ENCODE measurements around the gene TXNDC5.
"Not testable (repeated sequence)": the region's sequence is repeated elsewhere in the genome, so short reads cannot be mapped to it uniquely, and the experiment has no call there.

The TXNDC5 gene

DNA sequence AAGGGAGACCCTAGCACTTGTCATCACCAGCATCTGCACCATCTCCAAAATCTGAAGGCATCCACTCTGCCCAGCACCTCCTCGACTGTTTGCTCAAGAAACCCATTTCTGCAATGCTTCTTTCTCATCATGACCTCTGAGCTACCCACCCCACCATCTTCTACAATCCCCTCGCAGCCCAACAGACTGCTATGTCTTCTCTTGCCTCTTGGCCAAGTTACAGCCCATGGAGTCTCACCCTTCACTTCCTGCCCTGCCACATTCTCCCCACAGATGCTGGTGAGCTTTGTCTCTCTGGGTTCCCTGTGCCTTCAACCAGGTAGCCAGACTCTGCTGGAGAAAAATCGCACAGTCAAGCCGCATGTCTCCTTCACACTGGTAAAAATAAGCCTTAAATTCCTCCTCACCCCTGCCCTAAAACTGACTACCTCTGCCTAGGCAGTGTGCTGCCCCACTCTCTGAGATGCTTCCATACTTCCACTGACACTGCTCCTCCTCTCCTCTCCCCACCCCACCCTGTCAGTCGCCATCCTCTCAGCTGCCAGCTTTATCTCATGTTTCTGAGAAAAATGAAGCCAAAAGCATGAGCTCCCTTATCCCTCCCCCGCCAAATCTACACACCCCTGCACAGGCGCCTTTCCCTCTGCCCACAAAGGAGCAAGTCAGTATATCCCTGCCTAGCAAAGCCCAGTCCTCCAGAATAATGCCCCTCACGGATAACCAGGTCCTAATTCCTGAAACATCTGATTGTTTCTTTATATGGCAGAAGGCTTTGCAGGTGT is 2.3 kb upstream of the TXNDC5 start:
- no peak for DNase-seq

DNA sequence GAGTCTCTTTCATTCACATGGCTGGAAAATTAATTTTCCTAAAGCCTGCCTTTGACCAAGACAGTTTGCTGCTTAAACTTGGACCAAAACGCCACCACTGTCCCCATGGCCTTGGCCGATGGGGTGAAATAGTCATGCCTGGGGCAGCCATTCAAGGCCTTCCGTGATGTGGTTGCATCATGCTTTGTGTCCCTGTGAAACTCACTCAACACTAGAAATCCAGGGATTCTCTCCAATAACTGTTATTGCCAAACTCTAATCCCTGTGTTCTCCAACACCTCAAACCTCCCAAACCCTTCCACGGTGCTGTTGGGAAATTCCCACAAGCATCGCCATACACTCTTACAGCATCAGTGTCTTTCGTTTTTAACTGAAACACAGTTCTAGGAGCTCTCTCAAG is 1.4 kb upstream of the TXNDC5 start:
- DNase-seq = no peak

DNA sequence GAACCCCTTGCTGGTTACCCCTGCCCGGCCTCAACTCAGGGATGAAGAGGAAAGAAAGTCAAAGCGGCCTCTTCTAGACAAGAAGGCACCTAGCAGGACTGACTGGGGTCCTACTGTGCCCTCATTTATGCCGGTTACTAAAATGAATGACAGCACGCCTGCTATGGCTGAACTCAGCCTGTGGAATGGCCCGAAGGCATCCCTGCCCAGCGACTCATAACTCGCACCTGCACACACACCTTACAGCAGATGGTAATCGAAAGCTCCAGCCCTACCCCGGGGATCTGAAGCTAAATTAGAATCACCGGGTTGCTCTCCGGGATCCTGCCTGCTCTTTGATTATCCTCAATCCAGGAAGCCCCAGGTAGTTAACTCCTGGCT is 747 bp upstream of the TXNDC5 start:
- no peak for DNase-seq

DNA sequence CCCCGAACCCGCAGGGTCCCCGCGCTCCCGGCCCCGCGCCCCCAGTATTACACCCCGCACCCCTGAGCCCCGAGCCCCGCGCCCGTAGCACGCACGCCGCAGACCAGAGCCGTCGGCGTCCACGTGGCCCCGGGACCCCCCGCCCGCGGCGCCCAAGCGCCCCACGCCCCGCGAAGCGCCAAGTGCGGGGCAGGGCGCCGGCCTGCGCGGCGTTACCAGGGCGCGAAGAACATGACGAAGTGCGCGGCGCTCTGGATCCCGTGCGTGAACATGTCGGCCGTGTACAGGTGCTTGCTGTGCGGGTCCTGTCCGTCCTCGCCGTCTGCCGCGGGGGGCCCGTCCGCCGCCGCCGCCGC is 312 bp downstream of the TXNDC5 start:
- peak; percentile 42 for DNase-seq

DNA sequence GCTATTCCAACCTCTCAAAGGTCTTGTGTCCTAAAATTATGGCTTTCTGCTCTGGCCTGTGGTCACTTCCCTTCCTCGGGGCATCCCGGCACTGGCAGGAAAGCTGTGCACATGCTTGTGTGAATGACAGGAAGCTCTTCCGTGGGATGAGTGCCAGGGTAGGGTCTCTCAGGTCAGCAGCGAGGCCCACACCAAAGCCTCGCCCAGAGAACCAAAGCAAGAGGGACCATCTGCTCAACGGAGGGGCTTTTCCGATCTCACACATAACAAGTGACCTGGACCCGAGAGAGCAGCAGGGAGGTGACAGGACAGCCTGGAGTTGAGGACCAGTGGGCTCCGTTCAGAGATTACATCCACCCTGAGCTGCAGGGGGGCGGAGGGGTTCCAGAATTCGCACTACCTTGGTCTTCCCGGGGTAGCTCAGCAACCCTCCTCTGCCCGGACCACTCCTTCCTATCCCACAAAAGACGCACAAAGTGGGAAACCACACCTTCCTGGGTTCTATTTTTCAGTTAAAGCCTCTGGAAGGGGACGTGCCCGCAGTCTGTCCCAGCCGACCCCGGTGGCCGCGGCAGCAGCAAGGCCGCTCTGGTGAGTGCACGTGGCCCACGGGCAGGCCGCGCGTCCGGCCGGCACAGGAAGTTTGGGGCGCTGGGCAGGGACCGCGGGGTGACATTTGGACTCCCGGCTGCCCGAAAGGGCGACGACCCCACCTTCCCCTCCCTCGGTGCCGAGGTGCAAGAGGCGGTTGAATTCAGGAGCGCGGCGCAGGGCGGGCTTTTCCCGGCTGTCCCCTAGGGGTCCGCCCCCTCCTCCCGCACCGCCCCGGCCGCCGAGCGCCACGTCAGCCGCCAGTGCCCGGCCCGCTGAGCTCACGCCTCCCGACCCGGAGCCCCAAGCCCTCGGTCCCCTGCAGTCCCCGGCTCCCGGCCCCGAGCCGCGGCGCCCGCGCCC is 988 bp downstream of the TXNDC5 start:
- DNase-seq = peak; percentile 26

DNA sequence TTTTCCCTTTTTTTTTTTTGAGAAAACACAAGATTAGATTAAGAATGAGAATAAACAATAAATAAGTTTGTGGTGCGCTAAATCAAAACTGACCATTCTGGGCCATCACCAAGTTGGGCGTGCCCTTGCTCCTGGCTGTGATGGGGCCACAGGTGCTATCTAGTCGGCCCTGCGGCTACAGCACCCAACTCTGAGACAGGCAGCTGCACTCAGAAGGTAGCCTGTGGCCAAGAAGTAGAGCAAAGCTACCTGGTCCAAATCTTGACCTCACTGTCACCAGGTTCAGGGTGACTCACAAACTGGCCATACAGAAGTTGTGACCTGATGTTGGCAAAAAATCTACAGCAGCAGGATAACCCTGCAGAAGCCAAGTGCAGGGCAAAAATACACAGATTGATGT is 3.4 kb downstream of the TXNDC5 start:
- no peak for DNase-seq

DNA sequence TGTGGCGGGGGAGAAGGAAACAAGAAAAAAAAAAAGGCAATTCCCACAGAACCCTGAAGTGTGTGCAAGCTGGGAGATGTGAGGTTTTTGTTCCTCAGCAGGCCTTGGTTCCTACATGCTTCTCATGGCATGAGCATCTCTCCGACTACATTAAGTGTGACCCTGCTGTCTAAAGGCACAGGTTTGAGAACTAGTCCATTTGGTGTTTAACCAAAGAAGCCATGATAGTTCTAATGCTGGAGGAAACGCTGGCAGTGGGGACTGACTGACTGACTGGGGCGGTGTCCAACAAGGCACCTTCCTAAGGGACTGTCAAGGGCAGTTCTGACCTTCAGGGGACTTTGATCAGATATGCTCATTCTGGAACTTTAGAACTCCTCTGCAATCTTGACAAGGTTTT is 3.8 kb downstream of the TXNDC5 start:
- no peak for DNase-seq

DNA sequence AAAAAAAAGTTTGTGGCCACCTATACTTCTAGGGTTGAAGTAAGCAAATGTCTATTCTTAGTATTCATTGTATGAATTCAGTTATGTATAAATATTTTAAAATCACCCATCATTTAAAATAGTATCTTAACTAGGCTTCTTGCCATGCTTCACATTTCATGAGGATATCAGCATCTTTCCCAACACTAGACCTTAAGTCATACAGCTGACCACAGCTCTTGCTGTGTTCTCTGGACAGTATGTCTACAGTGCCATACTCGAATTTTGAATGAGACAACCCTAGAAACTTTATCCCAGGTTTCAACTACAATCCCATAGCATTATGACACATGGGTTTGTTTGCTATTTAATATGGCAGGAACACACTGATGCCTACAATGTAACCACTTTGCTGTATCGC is 5.2 kb downstream of the TXNDC5 start:
- DNase-seq = no peak

DNA sequence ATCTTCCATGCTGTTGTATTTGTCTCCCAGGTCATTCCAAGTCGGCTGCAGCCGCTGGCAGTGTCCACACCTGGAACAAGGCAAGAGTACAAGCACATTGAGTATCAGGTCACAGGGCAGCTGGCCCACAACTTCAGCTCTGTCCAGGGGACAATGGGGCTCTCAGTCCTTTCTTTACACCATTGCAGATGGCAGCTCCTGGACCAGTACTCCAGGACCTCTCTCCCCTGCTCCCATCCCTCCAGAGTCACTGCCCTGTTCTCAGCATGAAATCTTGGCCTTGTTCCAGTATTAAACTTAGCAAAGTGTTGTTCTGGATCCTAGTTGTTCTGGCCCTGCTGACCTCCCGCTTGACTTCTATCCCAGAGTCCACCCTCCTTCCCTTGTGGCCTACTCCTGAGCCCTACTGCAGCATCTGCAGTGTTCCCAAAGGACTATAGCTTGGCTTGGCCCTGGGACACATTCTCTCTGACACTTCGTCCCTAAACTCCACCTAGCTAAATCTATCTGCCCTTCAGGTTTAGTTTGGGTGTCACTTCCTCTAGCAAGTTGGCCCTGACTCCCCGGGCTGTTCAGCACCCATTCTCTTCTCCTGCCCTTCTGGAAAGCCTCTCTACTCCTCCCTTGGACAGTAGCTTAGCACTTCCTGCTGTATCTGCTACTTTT is 5.8 kb downstream of the TXNDC5 start:
- no peak for DNase-seq

DNA sequence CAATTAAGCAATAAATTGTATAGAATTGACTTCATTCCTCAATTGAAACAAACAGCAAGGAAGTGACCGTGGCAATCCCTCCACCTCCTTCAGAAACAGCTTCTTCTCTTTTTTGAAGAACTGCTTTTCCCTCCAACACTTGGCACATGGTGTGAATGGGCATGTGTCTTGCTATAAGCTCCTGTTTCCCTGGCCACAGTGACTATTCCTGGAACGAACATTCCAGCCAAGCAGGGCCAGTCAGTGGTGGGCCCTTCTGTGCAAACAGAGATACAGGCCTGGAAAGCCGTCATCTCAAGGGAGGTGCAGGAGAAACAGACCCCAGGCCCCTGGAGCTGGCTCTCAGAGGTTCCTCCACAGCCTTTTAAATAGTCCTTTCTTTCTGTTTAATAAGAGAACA is 6.9 kb downstream of the TXNDC5 start:
- no peak for DNase-seq

DNA sequence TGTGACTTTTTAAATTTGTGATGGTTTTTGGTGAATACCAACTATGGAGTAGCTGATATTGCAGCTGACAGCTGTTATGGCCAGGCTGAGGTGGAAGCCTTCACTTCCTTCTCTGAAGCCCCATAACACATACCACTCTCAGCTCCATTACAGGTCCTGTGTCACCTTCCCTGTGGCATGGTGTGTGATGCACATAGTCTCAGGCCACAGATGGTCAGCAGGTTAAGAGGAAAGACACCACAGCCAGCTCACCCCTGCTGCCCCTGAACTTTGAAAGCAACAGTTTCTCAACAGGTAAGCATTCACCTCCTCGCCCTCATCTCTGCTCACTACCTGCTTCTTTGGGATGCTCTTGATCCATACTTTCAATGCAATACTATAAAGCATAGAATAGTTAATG is 7.7 kb downstream of the TXNDC5 start:
- DNase-seq = no peak

DNA sequence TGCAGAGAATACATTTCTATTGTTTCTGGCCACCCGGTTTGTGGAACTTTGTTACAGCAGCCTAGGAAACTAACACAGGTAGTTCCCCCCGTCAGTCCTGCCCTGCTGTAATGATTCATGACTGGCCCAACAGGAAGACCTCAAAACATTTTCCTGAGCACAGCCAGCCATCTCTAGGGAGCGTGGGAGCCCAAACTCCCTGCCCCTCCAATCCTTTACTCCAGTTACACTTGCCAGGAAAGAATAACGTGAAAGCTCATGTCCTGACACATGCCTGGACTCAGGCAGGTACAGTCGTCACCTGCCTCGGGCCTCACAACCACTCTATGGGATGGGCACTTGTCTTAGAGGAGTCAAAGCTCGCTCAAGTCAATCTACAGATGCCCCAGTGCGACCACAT is 8.4 kb downstream of the TXNDC5 start:
- no peak for DNase-seq

DNA sequence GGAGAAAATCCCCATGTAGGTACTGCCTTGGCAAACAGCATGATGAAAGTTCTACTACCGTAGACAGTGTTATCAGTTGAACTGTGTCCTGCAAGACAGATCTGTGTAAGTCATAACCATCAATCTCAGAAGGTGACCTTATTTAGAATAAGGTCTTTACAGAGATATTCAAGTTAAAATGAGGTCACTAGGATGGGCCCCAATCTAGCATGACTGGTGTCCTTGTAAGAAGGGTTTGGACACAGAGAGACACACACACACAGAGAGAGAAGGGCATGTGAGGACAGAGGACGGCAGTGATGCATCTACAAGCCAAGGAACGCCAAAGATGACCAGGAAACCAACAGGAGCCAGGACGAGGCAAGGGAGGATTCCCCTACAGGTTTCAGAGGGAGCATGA is 8.8 kb downstream of the TXNDC5 start:
- no peak for DNase-seq

DNA sequence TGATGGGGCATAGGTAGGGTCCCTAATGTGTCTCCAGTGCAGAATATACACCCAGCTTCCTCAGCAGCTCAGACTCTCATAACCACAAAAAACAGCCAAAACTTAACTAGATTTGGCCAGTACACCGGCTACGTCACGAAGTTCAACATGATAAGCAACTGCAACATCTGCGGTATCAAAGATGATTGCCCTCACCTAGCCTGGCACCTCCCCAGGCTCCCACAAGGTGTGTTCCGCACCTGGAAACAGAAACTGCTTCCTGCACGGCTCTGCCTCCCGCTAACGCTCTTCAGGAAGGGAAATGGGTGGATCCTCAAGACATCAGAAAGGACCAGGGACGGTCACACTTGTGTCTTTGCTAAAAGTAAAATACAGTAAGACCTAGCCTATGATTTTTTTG is 9.5 kb downstream of the TXNDC5 start:
- no peak for DNase-seq

DNA sequence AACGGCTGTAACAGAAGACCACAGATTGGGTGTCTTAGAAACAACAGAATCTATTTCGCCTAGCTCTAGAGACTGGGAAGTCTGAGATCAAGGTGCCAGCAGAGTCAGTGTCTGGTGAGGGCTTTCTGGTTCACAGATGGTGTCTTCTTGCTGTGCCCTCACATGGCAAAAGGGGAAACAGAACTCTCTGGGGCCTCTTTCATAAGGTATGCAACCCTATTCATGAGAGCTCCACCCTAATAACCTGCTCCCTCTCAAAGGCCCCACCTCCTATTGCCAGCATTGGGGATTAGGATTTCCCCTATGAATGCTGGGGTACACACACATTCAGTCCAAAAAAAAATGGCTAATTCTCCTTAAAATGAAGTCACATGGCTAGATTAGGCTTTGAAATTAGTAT is 10.0 kb downstream of the TXNDC5 start:
- no peak for DNase-seq

DNA sequence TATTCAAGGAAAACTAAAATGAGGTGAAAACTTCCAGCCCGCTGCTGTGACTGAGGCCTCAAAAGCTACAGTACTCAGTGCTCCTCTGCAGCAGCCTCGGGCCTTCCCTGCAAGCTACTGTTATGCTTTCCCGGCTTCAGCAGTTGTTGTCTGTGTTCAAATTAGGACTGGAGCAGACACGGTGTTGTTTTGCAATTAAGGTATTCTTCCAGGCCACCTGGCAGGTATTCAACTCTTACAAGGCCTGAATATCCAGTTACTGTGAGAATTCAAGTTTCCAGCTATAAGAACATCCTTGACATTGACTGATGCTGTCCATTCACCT is 10.7 kb downstream of the TXNDC5 start:
- no peak for DNase-seq

DNA sequence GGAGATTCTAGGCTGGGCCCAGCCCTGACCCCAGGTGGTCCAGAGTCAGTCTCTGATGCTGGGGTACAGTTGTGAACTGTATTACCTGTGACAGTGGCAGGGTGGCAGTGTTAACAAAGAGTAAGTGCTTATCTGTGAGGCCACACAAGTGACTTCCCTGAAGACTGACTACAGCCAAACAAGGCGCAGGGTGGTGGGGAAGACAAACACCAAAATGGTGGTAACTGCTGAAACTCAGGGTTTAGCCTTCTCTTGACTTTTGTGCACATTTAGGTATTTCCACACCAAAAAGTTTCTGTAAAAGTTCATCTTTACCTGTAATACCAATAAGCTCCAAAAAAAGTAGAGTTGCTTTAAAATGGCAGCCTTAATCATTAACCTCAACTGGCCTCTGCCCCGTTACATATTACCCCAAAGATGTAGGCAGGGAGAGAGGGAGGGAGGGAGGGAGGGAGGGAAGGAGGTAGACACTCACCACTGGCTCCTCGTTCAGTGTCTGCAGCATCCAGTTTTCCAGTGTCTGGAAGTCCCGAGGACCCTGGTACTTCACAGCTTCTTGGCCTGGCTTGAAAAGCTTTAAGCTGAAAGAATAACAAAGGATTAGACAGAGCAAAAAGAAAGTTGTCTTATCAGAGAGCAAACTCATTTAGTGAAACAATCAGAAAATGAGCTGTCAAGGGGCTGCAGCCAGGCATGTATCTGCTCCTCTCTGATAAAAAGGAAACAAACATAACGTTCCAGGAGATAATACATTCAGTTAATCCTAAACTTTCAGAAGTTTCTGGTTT is 11.3 kb downstream of the TXNDC5 start:
- DNase-seq = no peak

DNA sequence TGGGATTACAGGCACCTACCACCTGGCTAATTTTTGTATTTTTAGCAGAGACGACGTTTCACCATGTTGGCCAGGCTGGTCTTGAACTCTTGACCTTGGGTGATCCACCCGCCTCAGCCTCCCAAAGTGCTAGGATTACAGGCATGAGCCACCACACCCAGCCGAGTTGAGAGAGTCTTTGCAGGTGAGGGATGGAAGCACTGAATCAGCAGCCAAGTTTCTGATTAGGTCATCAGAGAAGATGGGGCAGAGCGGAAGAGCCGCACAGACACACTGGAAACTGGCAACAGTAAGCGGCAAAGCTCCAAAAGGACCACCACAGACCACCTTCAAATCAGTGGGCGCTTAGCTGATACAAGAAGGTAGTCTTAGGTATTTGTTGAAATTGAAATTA is 12.4 kb downstream of the TXNDC5 start:
- DNase-seq = not testable (repeated sequence)

DNA sequence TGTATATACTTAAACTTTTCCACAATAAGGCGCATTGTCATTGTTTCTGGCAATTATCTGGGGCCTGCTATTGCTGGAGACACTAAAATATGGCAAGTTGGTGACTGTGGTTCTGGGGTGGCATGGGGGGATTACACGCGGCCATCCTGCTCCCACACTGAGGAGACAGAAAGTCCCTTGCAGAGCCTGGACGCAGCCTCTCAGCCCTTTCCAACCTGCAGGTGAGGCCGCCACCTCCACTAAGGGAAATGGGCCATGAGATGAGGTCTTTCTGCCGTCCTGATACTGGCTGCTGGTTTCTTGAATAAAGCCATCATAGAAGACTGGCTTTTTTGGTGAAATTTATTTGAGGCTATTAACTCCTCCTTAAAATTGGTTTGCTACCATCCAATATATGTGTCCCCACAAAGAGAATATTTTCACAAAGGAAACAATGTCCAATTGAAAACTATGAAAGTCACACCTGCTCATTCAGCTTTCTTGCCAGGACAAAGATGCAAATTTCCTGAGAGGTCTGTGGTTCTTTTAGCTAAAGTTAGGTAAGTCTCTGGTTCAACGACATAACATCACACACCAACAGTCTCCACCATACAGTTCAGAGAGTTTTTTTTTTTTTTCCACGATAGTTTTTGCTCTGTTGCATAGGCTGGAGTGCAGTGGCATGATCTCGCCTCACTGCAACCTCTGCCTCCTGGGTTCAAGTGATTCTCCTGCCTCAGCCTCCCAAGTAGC is 13.0 kb downstream of the TXNDC5 start:
- no peak for DNase-seq

DNA sequence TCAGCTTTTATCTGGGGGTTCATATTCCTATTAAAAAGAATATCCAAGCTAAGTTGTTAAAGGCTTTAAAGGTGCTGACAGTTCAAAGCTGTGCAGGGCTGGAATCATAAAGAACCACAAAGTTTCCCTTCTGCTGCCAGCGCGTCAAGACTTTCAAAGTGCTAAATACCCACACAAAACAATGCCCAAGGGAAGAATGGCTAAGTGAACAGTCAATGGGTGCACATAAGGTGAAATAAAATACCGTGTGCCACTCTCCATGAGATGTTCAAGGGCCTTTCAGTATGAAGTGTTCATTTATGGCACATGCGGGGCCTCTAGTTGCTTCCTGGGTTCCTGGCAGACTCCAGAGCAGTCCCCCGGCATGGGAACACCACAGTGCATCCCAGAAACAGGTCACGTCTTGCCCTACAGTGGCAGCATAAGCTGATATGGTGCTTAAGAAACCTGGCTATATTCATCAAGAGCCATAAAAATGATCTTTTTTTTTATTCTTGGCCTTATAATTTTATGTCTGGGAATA is 14.1 kb downstream of the TXNDC5 start:
- no peak for DNase-seq

DNA sequence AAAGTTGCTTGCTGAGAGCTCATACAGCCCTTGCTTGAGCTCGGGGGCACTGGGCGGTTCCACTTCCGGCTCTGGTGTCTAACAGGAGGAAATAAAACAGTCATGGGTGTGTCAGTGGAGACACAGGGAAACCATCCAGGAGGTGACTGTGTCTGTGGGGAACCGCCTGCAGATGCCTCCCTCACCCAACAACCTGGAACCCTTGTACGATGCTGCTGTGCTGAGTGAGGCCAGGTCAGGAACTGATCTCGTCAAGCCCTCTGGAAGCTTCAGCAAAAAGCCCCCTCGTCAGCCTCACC is 15.5 kb downstream of the TXNDC5 start:
- no peak for DNase-seq
